NCI-H69 (cell line): ENCODE results near the gene OIT3.
"Not testable (repeated sequence)": the region's sequence is repeated elsewhere in the genome, so short reads cannot be mapped to it uniquely, and the experiment has no call there.

ENCODE experiments used
- DNase-seq: peaks from one replicate; lab custom pipeline; 2025; lab: John Stamatoyannopoulos, UW

Gene OIT3

DNA sequence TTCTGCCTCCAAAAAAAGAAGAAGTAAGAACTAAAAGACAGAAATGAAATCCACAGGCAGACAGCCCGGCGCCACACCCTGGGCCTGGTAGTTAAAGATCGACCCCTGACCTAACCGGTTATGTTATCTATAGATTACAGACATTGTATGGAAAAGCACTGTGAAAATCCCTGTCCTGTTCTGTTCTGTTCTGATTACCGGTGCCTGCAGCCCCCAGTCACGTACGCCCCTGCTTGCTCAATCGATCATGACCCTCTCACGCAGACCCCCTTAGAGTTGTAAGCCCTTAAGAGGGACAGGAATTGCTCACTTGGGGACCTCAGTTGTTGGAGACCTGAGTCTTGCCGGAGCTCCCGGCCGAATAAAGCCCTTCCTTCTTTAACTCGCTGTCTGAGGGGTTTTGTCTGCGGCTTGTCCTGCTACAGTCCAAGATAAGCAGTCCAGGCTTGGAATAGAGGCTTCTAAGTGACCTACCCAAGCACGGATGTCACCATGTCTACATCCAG is 10.5 kb downstream of the OIT3 start:
- not testable (repeated sequence) for DNase-seq

DNA sequence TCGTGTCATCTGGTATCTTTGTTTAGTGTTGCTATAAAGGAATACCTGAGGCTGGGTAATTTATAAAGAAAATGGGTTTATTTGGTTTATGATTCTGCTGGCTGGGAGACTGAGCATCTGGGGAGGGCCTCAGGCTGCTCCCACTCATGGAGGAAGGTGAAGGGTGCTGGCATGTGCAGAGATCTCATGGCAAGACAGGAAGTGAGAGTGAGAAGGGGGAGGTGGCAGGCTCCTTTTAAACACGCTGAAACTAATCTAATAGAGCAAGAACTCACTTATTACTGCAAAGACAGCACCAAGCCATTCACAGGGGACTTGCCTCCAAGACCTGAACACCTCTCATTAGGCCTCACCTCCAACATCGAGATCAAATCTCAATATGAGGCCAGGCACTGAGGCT is 11.3 kb downstream of the OIT3 start:
- DNase-seq: no peak

DNA sequence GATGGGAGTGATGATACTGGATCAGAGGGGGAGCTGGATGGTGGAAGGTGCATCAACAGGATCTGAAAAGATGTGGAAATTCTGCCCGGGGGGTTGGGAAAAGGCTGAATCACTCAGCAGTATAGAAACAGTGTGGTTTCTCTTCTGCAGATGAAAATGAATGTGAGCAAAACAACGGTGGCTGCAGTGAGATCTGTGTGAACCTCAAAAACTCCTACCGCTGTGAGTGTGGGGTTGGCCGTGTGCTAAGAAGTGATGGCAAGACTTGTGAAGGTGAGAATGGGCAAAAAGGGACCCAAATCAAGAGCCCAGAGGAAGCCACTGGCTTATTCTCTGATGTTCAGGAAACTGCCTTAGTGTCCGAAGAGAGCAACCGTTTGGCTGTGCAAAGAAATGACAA is 12.9 kb downstream of the OIT3 start:
- no peak for DNase-seq

GRCh38 chr10:72910705-72911104 is 17.2 kb downstream of the OIT3 start:
- no peak for DNase-seq

DNA sequence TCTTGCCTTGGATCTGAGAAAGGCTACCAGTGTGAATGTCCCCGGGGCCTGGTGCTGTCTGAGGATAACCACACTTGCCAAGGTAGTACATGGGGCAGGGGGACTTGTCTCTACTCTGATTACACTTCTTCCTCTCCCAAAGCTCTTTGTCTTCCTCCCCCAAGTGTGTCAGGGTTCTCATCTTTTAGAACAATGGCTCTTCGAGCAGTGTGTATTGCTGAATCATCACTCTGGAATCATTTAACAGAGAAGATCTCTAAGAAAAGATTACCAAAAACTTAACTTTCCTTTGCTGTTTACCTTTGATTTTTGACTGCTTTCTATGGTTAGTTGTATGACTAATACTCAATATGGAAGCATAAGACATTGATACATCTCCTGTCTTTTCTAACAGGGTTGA is 18.2 kb downstream of the OIT3 start:
- no peak for DNase-seq

DNA sequence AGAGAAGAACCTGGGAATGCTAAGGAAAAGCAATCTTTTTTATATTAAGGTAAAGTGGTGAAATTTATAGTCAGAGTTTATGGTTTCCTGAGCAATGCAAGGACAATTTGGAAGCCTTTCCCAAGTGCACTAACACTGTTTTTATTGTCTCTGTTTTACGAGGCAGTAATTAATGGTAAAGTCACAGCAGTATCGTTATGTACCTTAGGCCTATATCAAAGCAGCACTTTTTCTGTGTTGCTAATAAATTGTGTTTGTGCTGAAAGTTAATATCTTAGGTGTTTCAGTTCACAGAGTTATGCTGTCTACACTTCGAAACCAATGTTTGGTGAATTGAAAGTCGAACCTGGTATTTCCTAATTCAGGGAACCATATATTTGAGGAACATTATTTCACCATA is 19.2 kb downstream of the OIT3 start:
- no peak for DNase-seq

DNA sequence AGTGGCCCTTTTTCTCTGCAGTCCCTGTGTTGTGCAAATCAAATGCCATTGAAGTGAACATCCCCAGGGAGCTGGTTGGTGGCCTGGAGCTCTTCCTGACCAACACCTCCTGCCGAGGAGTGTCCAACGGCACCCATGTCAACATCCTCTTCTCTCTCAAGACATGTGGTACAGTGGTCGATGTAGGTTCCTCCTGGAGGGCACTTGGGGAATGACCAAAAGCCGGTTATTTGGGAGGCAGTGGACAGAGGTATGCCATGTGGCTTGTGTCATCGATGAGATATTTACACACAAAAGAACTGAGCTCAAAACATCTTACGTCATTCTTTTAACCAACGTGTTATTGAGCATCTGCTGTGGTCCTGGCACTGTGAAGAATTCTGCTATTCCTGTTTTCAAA is 19.7 kb downstream of the OIT3 start:
- DNase-seq: no peak

- not testable (repeated sequence) for DNase-seq
Observed at GRCh38 chr10:72917201-72917600, 23.7 kb downstream of the OIT3 start.

- not testable (repeated sequence) for DNase-seq
Observed at GRCh38 chr10:72917803-72918332, 24.3 kb downstream of the OIT3 start.

DNA sequence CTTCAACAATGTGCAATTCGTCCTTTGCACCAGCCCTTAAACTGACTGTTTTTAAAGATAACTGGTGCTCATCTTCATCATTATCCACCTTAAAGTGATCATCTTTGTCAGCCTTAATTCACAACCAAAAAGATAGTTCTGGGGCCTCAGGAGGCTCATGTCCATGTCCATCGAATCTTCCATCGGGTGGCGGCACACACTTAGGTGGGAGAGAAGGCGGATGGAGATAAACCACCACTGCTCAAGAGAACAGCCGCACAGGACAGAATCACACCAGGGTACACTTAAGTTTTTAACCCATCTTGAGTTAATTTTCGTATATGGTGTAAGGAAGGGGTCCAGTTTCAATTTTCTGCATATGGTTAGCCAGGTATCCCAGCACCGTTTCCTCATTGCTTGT is 24.8 kb downstream of the OIT3 start:
- no peak for DNase-seq

DNA sequence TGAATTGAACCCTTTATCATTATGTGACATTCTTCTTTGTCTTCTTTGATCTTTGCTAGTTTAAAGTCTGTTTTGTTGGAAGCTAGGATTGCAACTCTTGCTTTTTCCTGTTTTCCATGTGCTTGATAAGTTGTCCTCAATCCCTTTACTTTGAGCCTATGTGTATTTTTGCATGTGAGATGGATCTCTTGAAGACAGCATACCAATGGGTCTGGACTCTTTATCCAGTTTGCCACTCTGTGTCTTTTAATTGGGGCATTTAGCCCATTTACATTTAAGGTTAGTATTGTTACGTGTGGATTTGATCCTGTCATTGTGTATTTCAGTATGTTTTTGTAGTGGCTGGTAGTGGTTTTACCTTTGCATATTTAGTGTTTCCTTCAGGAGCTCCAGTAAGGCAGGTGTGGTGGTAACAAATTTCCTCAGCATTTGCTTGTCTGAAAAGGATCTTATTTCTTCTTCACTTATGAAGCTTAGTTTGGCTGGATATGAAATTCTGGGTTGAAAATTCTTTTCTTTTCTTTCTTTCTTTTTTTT is 27.7 kb downstream of the OIT3 start:
- DNase-seq: not testable (repeated sequence)

DNA sequence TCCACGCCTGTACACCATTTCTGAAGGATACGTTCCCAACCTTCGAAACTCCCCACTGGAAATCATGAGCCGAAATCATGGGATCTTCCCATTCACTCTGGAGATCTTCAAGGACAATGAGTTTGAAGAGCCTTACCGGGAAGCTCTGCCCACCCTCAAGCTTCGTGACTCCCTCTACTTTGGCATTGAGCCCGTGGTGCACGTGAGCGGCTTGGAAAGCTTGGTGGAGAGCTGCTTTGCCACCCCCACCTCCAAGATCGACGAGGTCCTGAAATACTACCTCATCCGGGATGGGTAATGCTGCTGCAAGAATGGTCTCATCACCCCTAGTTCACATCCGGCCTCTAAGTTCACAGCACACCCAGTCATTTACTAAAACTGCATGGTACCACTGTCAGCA is 30.8 kb downstream of the OIT3 start:
- DNase-seq: no peak

GRCh38 chr10:72925951-72926465 is 32.5 kb downstream of the OIT3 start:
- no peak for DNase-seq

DNA sequence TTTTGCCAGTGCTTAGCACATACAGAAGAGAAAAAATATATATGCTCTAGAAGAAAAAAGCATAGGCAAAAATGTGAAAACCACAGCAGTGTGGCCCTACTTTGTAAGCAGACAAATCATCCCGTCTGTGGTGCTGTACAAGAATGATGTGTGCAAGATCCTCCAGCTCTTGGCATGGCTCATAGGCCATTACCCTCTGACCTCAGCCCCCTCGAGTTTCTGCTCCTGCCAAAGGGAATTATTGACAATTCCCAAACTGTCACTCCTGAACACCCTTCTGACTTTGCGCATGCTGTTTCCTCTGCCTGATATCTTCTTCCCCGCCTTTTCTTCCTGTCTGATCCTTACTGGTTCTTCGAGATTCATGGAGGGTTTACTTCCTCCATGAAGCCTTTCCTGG is 33.9 kb downstream of the OIT3 start:
- DNase-seq: no peak

DNA sequence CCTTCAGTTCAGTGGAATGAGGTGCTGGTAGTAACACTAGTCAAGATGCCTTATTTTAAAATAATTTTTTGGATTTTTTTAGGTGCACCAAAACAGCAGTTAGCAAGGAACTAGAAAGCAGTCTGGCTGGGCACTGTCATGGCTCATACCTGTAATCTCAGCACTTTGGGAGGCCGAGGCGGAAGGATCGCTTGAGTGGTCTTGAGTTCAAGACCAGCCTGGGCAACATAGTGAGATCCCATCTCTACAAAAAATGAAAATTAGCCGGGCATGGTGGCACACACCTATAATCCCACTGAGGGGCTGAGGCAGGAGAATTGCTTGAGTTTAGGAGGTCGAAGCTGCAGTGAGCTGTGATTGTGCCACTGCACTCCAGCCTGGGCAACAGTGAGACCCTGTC is 35.3 kb downstream of the OIT3 start:
- no peak for DNase-seq

- no peak for DNase-seq
Observed at GRCh38 chr10:72930276-72930675, 36.7 kb downstream of the OIT3 start.

- no peak for DNase-seq
Observed at GRCh38 chr10:72932259-72933015, 38.9 kb downstream of the OIT3 start.

GRCh38 chr10:72935361-72935760 is 41.8 kb downstream of the OIT3 start:
- no peak for DNase-seq

GRCh38 chr10:72943498-72944234 is 50.1 kb downstream of the OIT3 start:
- DNase-seq: no peak

DNA sequence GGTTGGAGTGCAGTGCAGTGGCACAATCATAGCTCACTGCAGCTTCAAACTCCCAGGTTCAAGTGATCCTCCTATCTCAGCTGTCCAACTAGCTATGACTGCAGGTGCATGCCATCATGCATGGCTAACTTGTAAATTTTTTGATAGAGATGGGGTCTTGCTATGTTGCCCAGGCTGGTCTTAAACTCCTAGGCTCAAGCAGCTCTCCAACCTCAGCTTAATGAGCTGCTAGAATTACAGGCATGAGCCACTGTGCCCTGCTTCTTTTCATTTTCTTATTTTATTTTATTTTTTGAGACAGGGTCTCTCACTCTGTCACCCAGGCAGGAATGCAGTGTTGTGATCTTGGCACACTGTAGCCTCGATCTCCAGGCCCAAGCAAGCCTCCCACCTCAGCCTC is 53.4 kb downstream of the OIT3 start:
- DNase-seq: no peak

DNA sequence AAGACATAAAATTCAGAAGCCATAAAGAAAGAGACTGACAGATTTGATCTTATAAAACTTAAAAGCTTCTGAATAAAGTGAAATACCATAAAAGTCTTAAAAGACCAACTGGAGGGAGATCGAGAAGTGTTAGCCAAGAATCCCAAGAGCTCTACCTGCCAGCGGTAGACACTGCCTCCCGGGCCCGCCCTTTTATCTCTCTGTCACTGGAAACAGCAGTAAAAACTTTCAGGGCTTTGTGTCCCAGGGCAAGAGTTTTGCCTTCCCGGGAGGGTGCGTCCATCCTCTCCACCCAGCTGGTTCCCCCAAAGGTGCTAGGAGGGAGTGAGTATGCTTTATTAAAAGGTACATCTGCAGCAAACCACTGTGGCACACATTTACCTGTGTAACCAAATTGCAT is 55.2 kb downstream of the OIT3 start:
- DNase-seq: no peak

DNA sequence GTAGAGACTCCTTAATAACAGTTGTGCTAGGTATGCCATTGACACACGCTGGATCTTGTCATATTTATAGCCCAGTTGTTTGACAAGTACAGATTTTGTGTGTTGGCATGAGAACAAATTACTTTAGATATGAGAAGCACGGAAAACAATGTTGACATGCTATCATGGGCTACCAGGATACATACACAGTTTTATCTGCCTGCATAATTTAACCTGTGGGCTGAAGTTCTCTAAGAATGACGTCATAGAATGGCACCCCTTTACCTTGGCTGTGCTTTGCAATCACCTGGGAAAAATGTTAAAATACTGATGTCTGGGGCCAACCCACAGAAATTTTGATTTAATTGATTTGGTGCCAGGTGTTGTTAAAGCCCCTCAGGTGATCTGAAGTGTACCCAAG is 58.2 kb downstream of the OIT3 start:
- DNase-seq: no peak

- DNase-seq: no peak
Observed at GRCh38 chr10:72952189-72952588, 58.6 kb downstream of the OIT3 start.
